ENCODE results near the gene FOXL1. TPM values are rescaled to one million over a fixed set of nuclear protein-coding genes. Genes with fewer than 3 reads are reported as not detected.

The FOXL1 gene
- total RNA-seq, 1 donor from 2014 or later: 0.07 TPM

- Mint-ChIP-seq H3K4me1 (peaks cover 12% of the 10 kb centered on the region), H3K27me3 (ENCODE audit: insufficient read depth, low read depth) (peaks cover 5% of the 10 kb centered on the region), H3K36me3 (no peaks in the 10 kb centered on the region), H3K27ac (no peak overlapping the region), H3K4me3 (no peak overlapping the region), H3K9me3 (no peaks in the 10 kb centered on the region)
- H3K4me1 ChIP-seq: no peaks in the 10 kb centered on the region
- H2AFZ ChIP-seq (replicated peaks): no peak overlapping the region
- no peaks in the 10 kb centered on the region for H3F3A ChIP-seq (ENCODE audit: low read depth)
- no peak overlapping the region for H3K4me3 ChIP-seq
- H3K79me2 ChIP-seq (ENCODE audit: low read depth): no peaks in the 10 kb centered on the region
- no peaks in the 10 kb centered on the region for H3K27me3 ChIP-seq
- no peak for TF ChIP-seq EZH2phosphoT487 (IDR thresholded peaks at IDR 0.05)
- TF ChIP-seq, protein P1, sequence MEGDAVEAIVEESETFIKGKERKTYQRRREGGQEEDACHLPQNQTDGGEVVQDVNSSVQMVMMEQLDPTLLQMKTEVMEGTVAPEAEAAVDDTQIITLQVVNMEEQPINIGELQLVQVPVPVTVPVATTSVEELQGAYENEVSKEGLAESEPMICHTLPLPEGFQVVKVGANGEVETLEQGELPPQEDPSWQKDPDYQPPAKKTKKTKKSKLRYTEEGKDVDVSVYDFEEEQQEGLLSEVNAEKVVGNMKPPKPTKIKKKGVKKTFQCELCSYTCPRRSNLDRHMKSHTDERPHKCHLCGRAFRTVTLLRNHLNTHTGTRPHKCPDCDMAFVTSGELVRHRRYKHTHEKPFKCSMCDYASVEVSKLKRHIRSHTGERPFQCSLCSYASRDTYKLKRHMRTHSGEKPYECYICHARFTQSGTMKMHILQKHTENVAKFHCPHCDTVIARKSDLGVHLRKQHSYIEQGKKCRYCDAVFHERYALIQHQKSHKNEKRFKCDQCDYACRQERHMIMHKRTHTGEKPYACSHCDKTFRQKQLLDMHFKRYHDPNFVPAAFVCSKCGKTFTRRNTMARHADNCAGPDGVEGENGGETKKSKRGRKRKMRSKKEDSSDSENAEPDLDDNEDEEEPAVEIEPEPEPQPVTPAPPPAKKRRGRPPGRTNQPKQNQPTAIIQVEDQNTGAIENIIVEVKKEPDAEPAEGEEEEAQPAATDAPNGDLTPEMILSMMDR (IDR thresholded peaks at IDR 0.05): no peak
- TF ChIP-seq EZH2 (IDR thresholded peaks at IDR 0.05): no peak
- no peak overlapping the region for H3K27ac ChIP-seq
- no peak overlapping the region for H3K4me2 ChIP-seq
- no peak overlapping the region for H3K9ac ChIP-seq
- H3K36me3 ChIP-seq: no peaks in the 10 kb centered on the region
- DNase-seq (ENCODE audit: low spot score): no peak
- no peaks in the 10 kb centered on the region for H3K9me3 ChIP-seq (ENCODE audit: low read depth)
- H4K20me1 ChIP-seq (ENCODE audit: low read depth): peaks cover 3% of the 10 kb centered on the region
Measured at GRCh38 chr16:86533076-86533475, 45.3 kb upstream of the FOXL1 start.

GRCh38 chr16:86533767-86534351 lies 44.5 kb upstream of the FOXL1 start:
- peaks cover 5% of the 10 kb centered on the region for H3K27me3 Mint-ChIP-seq (ENCODE audit: insufficient read depth, low read depth)
- Histone ChIP-seq H3F3A (ENCODE audit: low read depth) (no peaks in the 10 kb centered on the region), H3K4me2 (no peak overlapping the region), H3K36me3 (no peaks in the 10 kb centered on the region), H3K9ac (no peak overlapping the region), H4K20me1 (ENCODE audit: low read depth) (peaks cover 3% of the 10 kb centered on the region), H3K4me3 (no peak overlapping the region), H3K9me3 (ENCODE audit: low read depth) (no peaks in the 10 kb centered on the region), H3K27ac (no peak overlapping the region), H3K27me3 (no peaks in the 10 kb centered on the region), H2AFZ (replicated peaks) (no peak overlapping the region), H3K4me1 (no peaks in the 10 kb centered on the region), H3K79me2 (ENCODE audit: low read depth) (no peaks in the 10 kb centered on the region)
- DNase-seq (ENCODE audit: low spot score): no peak
- H3K4me1 Mint-ChIP-seq: peaks cover 12% of the 10 kb centered on the region
- H3K4me3 Mint-ChIP-seq: no peak overlapping the region
- no peak for TF ChIP-seq EZH2phosphoT487 (IDR thresholded peaks at IDR 0.05)
- H3K9me3 Mint-ChIP-seq: no peaks in the 10 kb centered on the region
- no peaks in the 10 kb centered on the region for H3K36me3 Mint-ChIP-seq
- H3K27ac Mint-ChIP-seq: no peak overlapping the region

DNA sequence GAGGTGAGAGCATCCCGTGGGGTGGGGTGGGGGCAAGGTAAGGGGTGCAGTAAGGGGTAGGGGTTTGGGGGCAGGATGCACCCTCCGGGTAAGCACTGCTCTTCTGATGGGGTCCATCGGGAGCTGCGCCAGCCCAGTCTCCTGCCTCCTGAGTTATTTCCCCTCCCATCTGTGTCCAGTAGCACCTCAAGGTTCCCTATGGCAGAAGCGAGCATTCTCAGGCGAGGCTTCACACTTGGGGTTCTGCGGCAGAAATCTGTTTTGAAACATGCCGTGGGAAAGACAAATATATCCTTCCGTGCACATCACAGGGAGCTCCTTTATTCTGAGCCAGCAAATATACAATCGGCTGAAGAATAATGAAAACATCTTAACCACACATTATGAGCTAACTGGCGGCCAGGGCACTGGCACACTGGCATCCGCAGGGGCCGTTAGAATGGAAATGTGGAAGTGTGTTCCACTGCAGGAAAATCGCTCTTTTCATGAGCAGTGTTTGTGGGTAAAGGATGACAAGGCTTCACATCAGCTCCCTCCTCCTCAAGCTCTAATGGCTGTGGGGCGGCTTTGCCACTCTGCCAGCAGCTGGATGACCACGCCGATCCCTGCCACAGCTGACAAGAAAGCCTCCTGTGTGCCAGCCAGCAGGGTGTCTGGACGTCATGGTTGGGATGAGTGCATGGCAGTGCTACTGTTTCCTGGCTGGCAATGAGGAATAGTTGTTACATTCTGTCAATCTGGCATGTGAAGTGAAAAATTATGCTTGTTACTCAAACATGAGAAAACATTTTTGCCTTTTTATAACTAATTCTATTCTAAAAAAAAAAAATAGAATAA lies 43.4 kb upstream of the FOXL1 start:
- peaks cover 3% of the 10 kb centered on the region for H4K20me1 ChIP-seq (ENCODE audit: low read depth)

More for the DNA sequence above, 43.4 kb upstream of the FOXL1 start:
- Mint-ChIP-seq H3K27ac (no peak overlapping the region), H3K9me3 (no peaks in the 10 kb centered on the region), H3K27me3 (ENCODE audit: insufficient read depth, low read depth) (peaks cover 2% of the 10 kb centered on the region), H3K4me3 (no peak overlapping the region), H3K4me1 (peaks cover 12% of the 10 kb centered on the region), H3K36me3 (no peaks in the 10 kb centered on the region)
- TF ChIP-seq, protein P1 (IDR thresholded peaks at IDR 0.05): no peak
- no peak for TF ChIP-seq EZH2phosphoT487 (IDR thresholded peaks at IDR 0.05)
- no peak for TF ChIP-seq EZH2 (IDR thresholded peaks at IDR 0.05)
- no peaks in the 10 kb centered on the region for H3K4me1 ChIP-seq
- no peaks in the 10 kb centered on the region for H3K27me3 ChIP-seq
- H3K4me3 ChIP-seq: no peak overlapping the region
- H3K9ac ChIP-seq: no peak overlapping the region
- no peak overlapping the region for H3K4me2 ChIP-seq
- H3K79me2 ChIP-seq (ENCODE audit: low read depth): no peaks in the 10 kb centered on the region
- no peaks in the 10 kb centered on the region for H3K36me3 ChIP-seq
- H3K9me3 ChIP-seq (ENCODE audit: low read depth): no peaks in the 10 kb centered on the region
- no peaks in the 10 kb centered on the region for H3F3A ChIP-seq (ENCODE audit: low read depth)
- H2AFZ ChIP-seq (replicated peaks): no peak overlapping the region
- no peak overlapping the region for H3K27ac ChIP-seq
- no peak for DNase-seq (ENCODE audit: low spot score)

All from neural progenitor cell (in vitro differentiated cells).